ENCODE measurements around the gene MYF6. TPM values are rescaled to one million over a fixed set of nuclear protein-coding genes. Genes with fewer than 3 reads are reported as not detected.

MYF6 gene
- total and polyA plus RNA-seq, 2 of the 8 experiments (the other 6 are each of a cell fraction or from before 2014, with no cell fraction given), result 0.39 TPM; not detected in 1

Other genes with a start within 250 kb of the MYF6 start
- not detected in 2 replicates for gene MYF5, start 9.3 kb downstream of the MYF6 start, total RNA-seq (2021; fragmentation: NEBNext Ultra II Directional; extraction: Animal tissue kit (Norgen Biotek cat#: 25700))
- gene MYF5, start 9.3 kb downstream of the MYF6 start, polyA plus RNA-seq (2011; rRNA removed), result 0.09 TPM in 2 replicates
- 17.8 and 22.0 TPM in 2 replicates for gene LIN7A, start 230.3 kb downstream of the MYF6 start, total RNA-seq (2021; fragmentation: NEBNext Ultra II Directional; extraction: Animal tissue kit (Norgen Biotek cat#: 25700))
- gene LIN7A, start 230.3 kb downstream of the MYF6 start, polyA plus RNA-seq (2011; rRNA removed), result 5.0 and 5.8 TPM in 2 replicates

Measured in H1 (cell line).